ENCODE data around the gene DISP1. TPM values are rescaled to one million over a fixed set of nuclear protein-coding genes. Genes with fewer than 3 reads are reported as not detected.

The DISP1 gene
- total RNA-seq, 1 donor from 2014 or later: 2.3 TPM

DNA sequence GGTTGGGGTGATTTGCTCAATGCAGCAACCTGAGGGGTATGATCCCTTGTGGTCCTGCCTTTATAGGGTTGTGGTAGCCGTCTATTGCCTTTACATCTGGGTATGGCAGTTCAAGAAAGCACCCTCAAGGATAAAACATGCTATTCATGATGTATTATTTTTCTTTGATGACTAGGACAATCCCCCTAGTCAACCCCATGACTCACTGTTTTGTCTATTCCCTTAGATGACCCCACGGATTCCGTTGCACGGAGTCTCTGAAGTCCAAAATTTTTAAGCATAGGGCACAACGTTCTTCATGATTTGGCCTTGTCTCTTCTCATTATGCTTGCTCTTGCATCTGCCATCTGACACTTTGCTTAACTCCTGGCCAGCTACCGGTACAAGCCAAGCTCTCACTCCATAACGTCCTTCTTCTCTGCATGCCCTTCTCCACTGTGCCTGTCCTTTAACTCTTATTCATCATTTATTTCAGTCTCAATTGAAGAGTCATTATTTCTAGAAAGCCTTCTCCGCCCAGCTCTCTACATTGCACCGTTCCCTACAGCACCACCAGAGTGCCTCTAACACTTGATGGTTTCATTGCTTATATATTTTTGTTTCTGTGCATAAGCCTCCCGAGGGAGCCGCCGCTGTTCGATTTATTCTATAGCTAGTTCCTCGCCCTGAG is 838 bp upstream of the DISP1 start:
- TF ChIP-seq, protein P1, sequence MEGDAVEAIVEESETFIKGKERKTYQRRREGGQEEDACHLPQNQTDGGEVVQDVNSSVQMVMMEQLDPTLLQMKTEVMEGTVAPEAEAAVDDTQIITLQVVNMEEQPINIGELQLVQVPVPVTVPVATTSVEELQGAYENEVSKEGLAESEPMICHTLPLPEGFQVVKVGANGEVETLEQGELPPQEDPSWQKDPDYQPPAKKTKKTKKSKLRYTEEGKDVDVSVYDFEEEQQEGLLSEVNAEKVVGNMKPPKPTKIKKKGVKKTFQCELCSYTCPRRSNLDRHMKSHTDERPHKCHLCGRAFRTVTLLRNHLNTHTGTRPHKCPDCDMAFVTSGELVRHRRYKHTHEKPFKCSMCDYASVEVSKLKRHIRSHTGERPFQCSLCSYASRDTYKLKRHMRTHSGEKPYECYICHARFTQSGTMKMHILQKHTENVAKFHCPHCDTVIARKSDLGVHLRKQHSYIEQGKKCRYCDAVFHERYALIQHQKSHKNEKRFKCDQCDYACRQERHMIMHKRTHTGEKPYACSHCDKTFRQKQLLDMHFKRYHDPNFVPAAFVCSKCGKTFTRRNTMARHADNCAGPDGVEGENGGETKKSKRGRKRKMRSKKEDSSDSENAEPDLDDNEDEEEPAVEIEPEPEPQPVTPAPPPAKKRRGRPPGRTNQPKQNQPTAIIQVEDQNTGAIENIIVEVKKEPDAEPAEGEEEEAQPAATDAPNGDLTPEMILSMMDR (conservative IDR thresholded peaks at IDR 0.05; ENCODE audit: low read depth, low read length): no peak
- no peak for DNase-seq (ENCODE audit: low read depth)
- H3K4me3 ChIP-seq (ENCODE audit: low read depth, low read length): peak overlapping the region; percentile 91

DNA sequence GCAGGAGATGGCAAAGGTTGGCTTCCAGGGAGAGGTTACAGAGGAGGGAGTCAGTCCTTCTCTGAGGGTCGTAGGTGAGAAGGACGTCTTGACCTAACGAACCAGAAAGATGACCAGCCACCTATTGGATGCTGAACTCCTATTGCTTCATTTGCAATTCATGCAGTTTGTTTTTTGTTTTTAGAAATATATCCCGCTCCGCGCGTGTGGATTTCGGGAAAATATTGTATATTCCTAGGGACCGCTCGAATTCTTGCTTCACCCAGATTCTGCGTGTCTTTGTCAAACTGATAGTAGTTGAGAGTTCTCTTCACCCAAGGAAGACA is 564 bp downstream of the DISP1 start:
- DNase-seq (ENCODE audit: low read depth): no peak
- TF ChIP-seq, protein P1 (conservative IDR thresholded peaks at IDR 0.05; ENCODE audit: low read depth, low read length): no peak
- H3K4me3 ChIP-seq (ENCODE audit: low read depth, low read length): peak overlapping the region; percentile 91

DNA sequence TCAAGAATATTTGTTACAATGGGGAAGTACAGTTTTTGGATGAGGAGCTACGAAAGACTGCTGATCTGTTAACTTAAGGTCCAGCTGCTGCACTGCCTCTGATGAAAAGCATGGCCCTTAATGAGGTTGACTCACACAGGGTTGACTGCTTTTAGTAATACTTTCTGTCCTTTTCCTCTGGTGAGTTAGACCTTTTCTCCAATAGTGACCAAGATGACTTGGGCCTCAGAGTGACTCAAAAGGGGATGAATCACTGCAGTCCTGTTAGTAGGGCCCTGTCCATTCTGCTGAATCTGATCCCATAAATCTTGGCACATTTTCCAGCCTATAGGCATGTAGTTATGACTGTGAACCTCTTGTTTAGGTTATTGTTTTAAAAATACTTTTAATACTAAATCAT is 2.7 kb downstream of the DISP1 start:
- peak; percentile 87 for DNase-seq (ENCODE audit: low read depth)
- TF ChIP-seq, protein P1 (conservative IDR thresholded peaks at IDR 0.05; ENCODE audit: low read depth, low read length): no peak
- peak overlapping the region; percentile 91 for H3K4me3 ChIP-seq (ENCODE audit: low read depth, low read length)

DNA sequence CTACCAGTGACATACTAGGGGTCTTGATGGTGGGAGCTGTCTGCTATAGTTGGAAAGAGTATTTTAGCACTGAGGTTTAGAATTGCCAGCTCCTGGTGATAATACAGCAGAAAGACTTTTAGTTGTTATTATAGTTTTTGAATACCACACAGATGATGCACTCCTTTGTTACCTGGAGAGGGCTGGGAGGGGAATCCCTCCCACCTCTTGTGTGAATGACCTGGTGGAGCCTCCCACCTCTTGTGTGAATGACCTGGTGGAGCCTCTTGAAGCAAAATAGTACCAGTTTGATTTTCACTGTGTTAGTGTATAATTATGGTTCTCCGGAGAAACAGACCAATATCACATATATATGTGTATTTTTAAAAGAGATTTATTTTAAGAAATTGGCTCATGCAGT is 3.3 kb downstream of the DISP1 start:
- TF ChIP-seq, protein P1 (conservative IDR thresholded peaks at IDR 0.05; ENCODE audit: low read depth, low read length): no peak
- DNase-seq (ENCODE audit: low read depth): no peak
- no peak overlapping the region for H3K4me3 ChIP-seq (ENCODE audit: low read depth, low read length)

DNA sequence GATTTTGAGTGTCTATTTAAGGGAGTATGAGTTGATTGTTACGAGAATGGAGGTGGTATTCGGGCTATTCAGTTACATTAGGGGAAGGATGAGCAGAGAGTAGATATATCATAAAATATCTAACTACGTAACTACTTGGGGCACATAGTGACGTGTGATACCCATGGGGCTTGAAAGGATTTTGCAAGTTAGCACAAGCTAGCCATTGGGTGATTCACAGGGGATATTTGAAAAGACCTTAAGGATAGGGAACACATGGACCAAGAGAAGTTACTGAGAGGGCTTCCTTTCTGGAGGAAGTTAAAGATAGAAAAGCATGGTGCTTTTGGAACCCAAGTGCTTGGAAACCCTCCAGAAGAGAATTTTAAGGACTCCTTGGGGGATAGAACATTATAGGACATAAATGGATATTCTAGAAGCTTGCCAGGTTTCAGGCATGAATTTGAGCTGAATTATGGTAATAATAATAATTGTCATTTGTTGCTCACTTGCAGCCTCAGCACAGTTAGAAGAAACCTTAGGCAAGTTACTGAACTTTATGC is 5.4 kb downstream of the DISP1 start:
- no peak overlapping the region for H3K4me3 ChIP-seq (ENCODE audit: low read depth, low read length)
- TF ChIP-seq, protein P1 (conservative IDR thresholded peaks at IDR 0.05; ENCODE audit: low read depth, low read length): no peak
- no peak for DNase-seq (ENCODE audit: low read depth)

DNA sequence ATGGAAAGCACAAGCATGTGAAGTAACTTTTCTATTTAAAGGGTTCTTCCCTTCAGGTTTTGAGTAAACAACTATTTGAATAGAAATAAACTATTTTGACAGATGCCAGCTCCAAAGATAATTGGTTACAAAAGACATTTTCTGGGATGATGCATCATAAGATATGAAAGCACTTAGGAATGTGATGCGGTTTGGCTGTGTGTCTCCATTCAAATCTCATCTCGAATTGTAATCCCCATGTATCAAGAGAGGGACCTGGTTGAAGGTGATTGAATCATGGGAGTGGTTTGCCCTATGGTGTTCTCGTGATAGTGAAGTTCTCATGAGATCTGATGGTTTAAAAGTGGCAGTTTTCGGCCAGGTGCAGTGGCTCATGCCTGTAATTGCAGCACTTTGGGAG is 6.4 kb downstream of the DISP1 start:
- no peak for DNase-seq (ENCODE audit: low read depth)
- H3K4me3 ChIP-seq (ENCODE audit: low read depth, low read length): no peak overlapping the region
- TF ChIP-seq, protein P1 (conservative IDR thresholded peaks at IDR 0.05; ENCODE audit: low read depth, low read length): no peak

DNA sequence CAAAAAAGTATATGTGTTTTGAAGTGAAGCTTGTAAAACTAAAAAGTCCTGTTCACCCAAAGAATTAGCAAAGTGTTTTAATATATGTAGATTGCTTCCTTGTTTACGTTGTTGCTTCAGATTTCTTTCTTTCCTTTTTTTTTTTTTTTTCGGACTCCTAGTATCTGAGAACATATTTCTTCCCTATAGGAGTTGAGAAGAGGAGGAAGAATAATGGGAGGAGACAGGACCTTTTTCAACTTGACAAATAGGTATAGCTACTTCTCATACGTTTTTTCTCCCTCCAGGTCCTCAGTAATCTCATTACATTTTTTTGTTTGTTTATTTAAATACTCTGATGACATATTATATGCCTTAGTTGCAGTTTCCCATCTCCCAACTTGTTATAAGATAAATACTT is 8.9 kb downstream of the DISP1 start:
- no peak overlapping the region for H3K4me3 ChIP-seq (ENCODE audit: low read depth, low read length)
- DNase-seq (ENCODE audit: low read depth): no peak
- TF ChIP-seq, protein P1 (conservative IDR thresholded peaks at IDR 0.05; ENCODE audit: low read depth, low read length): no peak

Measured in epithelial cell of proximal tubule (primary cell).